Natural killer cell (primary cell): ENCODE data around the gene MGLL. TPM values are rescaled to one million over a fixed set of nuclear protein-coding genes. Genes with fewer than 3 reads are reported as not detected.
A peak's percentile ranks its signal among the peaks of the same experiment; 100 is the strongest.

Source experiments
- ATAC-seq, 3 donors: fragments of 150-1000 bp in 2 of 3; fragments of 200-7000 bp in 1 of 3; cut with Tn5 transposase; 1 replicate in 1 of 3; 2 replicates in 2 of 3; pipeline ENCODE4 v1.10.0; 2021; ENCODE audit warnings: mild to moderate bottlenecking in 2 of 3, moderate library complexity in 2 of 3
- DNase-seq, 2 donors: peaks; one replicate each; pipeline versions ENCODE4 v3.0.0 to v3.0.0-alpha.2; 2013 to 2021; ENCODE audit warnings: mixed read lengths in 1 of 2
- H3K27ac ChIP-seq: one replicate; pipeline ENCODE4 v1.5.1; 2013; ENCODE audit warnings: mild to moderate bottlenecking, low read length
- H3K27me3 ChIP-seq: one replicate; pipeline ENCODE4 v1.6.1; 2013; ENCODE audit warnings: low read length; ENCODE audit not compliant: control insufficient read depth, insufficient read depth
- H3K36me3 ChIP-seq: one replicate; pipeline ENCODE4 v1.6.1; 2013; ENCODE audit warnings: low read length; ENCODE audit not compliant: control insufficient read depth, insufficient read depth
- H3K4me1 ChIP-seq: one replicate; pipeline ENCODE4 v1.6.1; 2013; ENCODE audit warnings: low read length; ENCODE audit not compliant: control insufficient read depth, insufficient read depth
- H3K4me3 ChIP-seq: one replicate; pipeline ENCODE4 v1.5.1; 2013; ENCODE audit warnings: low read length
- H3K9me3 ChIP-seq: one replicate; pipeline ENCODE4 v1.6.1; 2013; ENCODE audit warnings: low read length; ENCODE audit not compliant: control insufficient read depth, insufficient read depth
- H3K27ac Mint-ChIP-seq, 2 donors: one replicate each; pipeline ENCODE4 v1.8.0; 2022; ENCODE audit warnings: mild to moderate bottlenecking in 2 of 2, mixed read lengths in 2 of 2, moderate library complexity in 1 of 2
- H3K27me3 Mint-ChIP-seq, 2 donors: one replicate each; pipeline ENCODE4 v1.8.0; 2022; ENCODE audit warnings: low read depth in 2 of 2, mixed read lengths in 2 of 2
- H3K36me3 Mint-ChIP-seq: one replicate; pipeline ENCODE4 v1.8.0; 2022; ENCODE audit warnings: mixed read lengths
- H3K4me1 Mint-ChIP-seq, 2 donors: one replicate each; pipeline ENCODE4 v1.8.0; 2022; ENCODE audit warnings: mixed read lengths in 2 of 2
- H3K4me3 Mint-ChIP-seq: one replicate; pipeline ENCODE4 v1.8.0; 2022; ENCODE audit warnings: mild to moderate bottlenecking, moderate library complexity, mixed read lengths
- H3K9me3 Mint-ChIP-seq, 2 donors: one replicate each; pipeline ENCODE4 v1.8.0; 2022; ENCODE audit warnings: mixed read lengths in 2 of 2
- CTCF ChIP-seq: fragments of 200-600 bp; IDR thresholded peaks from one replicate; pipeline ENCODE4 v1.8.0; 2022; ENCODE audit warnings: antibody characterized with exemption
- WGBS: methylation state at CpG from one replicate; pipeline ENCODE4 v1.1.7; 2013; ENCODE audit warnings: missing lambda C conversion rate; ENCODE audit not compliant: insufficient coverage; 5-methylcytosine and 5-hydroxymethylcytosine counted together
- intact Hi-C: fragments of 100-400 bp; cut with micrococcal nuclease; formaldehyde crosslinking; loops from one replicate; pipeline ENCODE4 v1.14.2; 2022
- total RNA-seq, 4 donors: library from RNA; stranded (reverse); fragments of 120-200 nt in 1 of 4; gene quantifications; one replicate each; pipeline versions ENCODE4 v1.2.3 to v1.2.4, GENCODE V29; 2013 to 2022

MGLL gene
- total RNA-seq, 3 donors from 2014 or later (not counting 1 experiment from before 2014, with no cell fraction given), result 2.7 to 4.6 (median 3.0) TPM

GRCh38 chr3:127824151-127824825 is 2.0 kb upstream of the MGLL start:
- H3K4me1 ChIP-seq, result peaks cover 14% of the 10 kb centered on the region
- Mint-ChIP-seq H3K4me3 (peak overlapping the region; percentile 55), H3K36me3 (peaks cover 5% of the 10 kb centered on the region), H3K27ac (no peak overlapping the region), H3K9me3 (peaks cover 0 to 3% of the 10 kb centered on the region in 2 donors), H3K4me1 (peaks cover 10 to 12% of the 10 kb centered on the region in 2 donors), H3K27me3 (peaks cover 36 to 51% of the 10 kb centered on the region in 2 donors)
- no peaks in the 10 kb centered on the region for H3K36me3 ChIP-seq
- no peak overlapping the region for H3K27ac ChIP-seq
- TF ChIP-seq CTCF, result no peak
- DNase-seq (no peak), ATAC-seq (no peak)
- intact Hi-C loops, result no loop called here
- H3K9me3 ChIP-seq, result peaks cover 8% of the 10 kb centered on the region
- H3K4me3 ChIP-seq, result no peak overlapping the region
- peaks cover 3% of the 10 kb centered on the region for H3K27me3 ChIP-seq
- 91% methylated on average over 14 of the region's 14 CpGs for WGBS

GRCh38 chr3:127823426-127823857 is 1.1 kb upstream of the MGLL start:
- H3K27ac Mint-ChIP-seq, result no peak overlapping the region
- Histone ChIP-seq H3K4me3 (no peak overlapping the region), H3K9me3 (peaks cover 6% of the 10 kb centered on the region), H3K36me3 (no peaks in the 10 kb centered on the region), H3K27ac (no peak overlapping the region), H3K27me3 (peaks cover 3% of the 10 kb centered on the region), H3K4me1 (peaks cover 14% of the 10 kb centered on the region)
- peak in 1 of 2 donors; percentile 6 for DNase-seq
- H3K27me3 Mint-ChIP-seq, result peaks cover 36 to 51% of the 10 kb centered on the region in 2 donors
- H3K4me1 Mint-ChIP-seq, result peaks cover 10 to 12% of the 10 kb centered on the region in 2 donors
- H3K36me3 Mint-ChIP-seq, result no peaks in the 10 kb centered on the region
- TF ChIP-seq CTCF, result no peak
- ATAC-seq, result no peak
- H3K9me3 Mint-ChIP-seq, result peaks cover 0 to 3% of the 10 kb centered on the region in 2 donors
- H3K4me3 Mint-ChIP-seq, result peak overlapping the region; percentile 54
- intact Hi-C loops, result no loop called here
- WGBS, result 18% methylated on average over 14 of the region's 14 CpGs

- Mint-ChIP-seq H3K4me1 (peaks cover 10 to 12% of the 10 kb centered on the region in 2 donors), H3K9me3 (peaks cover 0 to under 1% of the 10 kb centered on the region in 2 donors), H3K27ac (no peak overlapping the region), H3K4me3 (peak overlapping the region; percentile 91), H3K36me3 (no peaks in the 10 kb centered on the region), H3K27me3 (peaks cover 36 to 51% of the 10 kb centered on the region in 2 donors)
- under 1% methylated on average over 96 of the region's 99 CpGs for WGBS
- Histone ChIP-seq H3K4me3 (peak overlapping the region; percentile 17), H3K4me1 (peaks cover 14% of the 10 kb centered on the region), H3K36me3 (no peaks in the 10 kb centered on the region), H3K9me3 (peaks cover under 1% of the 10 kb centered on the region), H3K27ac (no peak overlapping the region), H3K27me3 (peaks cover 3% of the 10 kb centered on the region)
- ATAC-seq (peak; percentile 63 to 72 (median 70)), DNase-seq (peak in 1 of 2 donors; percentile 13)
- intact Hi-C loops, result no loop called here
- no peak for TF ChIP-seq CTCF
Observed at GRCh38 chr3:127822682-127823425, 539 bp upstream of the MGLL start.
